Sciatic nerve (tissue), 2 donors: Measurements from ENCODE around the gene KATNA1. TPM values are rescaled to one million over a fixed set of nuclear protein-coding genes. Genes with fewer than 3 reads are reported as not detected.
A peak's percentile ranks its signal among the peaks of the same experiment; 100 is the strongest.

ENCODE experiments used
- ATAC-seq: fragments of 200-7000 bp; cut with Tn5 transposase; one replicate; pipeline ENCODE4 v1.9.1; 2020; ENCODE audit warnings: mild to moderate bottlenecking, moderate library complexity
- DNase-seq: peaks from one replicate; pipeline ENCODE4 v3.0.0-alpha.2; 2020; ENCODE audit warnings: low spot score
- intact Hi-C: fragments of 100-400 bp; cut with DNase I; formaldehyde crosslinking; loops from one replicate; pipeline ENCODE4 v1.14.2; 2022
- total RNA-seq: library from RNA; stranded (reverse); fragmentation: NEBNext Ultra II Directional; extraction: Animal tissue kit (Norgen Biotek cat#: 25700); gene quantifications from one replicate; pipeline ENCODE4 v1.2.1, GENCODE V29; 2021
- donor health status: DM: no; HTN: no; CAD: no.
- donor health status: DM: no; HTN: no; CAD: no.

The KATNA1 gene
- total RNA-seq, 1 donor from 2014 or later: 17.1 TPM

GRCh38 chr6:149627672-149628071 lies 20.8 kb downstream of the KATNA1 start:
- DNase-seq (no peak), ATAC-seq (no peak)
- intact Hi-C loops: no loop called here

DNA sequence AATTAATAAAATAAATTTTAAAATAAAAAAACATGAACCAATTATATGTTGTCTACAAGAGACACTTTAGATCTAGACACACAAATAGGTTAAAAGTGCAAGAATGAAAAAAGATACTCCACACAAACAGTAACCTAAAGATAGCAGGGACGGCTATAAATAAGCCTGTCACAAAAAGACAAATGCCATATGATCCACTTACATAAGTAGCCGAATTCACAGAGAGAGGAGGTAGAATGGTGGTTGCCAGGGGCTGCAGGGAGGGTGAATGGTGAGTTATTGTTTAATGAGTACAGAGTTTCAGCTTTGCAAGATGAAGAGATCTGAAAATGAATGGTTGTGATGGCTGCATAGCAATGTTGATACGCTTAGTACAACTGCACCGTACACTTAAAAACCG lies 32.7 kb downstream of the KATNA1 start:
- intact Hi-C loops: no loop called here
- ATAC-seq (no peak), DNase-seq (no peak)

DNA sequence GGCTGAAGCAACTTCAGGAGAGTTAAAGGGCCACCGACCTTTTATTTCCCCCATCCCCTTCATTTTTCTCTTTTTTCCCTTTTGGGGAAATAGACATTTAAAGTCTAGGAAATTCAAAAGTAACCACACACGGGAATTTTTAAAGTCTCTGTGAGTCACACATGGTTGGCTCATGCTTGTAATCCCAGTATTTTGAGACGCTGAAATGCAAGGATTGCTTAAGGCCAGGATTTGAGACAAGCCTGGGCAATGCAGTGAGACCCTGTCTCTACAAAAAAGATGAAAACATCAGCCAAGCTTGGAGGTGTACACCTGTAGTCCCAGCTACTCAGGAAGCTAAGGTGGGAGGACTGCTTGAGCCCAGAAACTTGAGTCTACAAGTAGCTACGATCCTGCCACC lies 34.2 kb downstream of the KATNA1 start:
- no peak for ATAC-seq
- intact Hi-C loops: no loop called here

DNA sequence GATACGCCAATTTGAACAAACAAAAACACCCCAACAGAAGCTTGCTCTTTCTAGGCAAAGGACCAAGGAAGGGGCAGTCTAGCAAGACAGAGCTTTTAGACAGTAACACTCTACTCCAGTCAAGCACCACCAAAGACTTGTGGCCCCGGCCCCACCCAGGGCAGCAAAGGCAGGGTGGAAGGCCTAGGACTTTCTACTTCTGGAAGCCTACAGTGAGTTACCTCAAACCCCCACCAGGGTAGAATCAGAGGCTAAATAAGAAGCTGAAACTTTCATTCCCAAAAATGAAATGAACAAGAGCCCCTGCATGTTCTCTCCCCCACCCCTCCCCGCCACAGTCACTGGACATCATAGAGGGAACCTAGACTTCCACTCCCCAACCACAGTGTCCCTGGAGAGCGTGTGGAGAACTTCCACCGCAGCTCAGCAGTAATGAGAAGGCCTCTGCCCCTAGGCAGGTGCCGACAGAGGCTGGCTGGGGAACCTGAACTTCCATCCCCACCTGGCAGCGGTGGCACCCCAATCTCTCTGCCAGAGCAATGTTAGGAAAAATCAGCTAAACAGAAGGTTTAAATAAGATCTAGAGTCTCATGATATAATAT lies 40.0 kb downstream of the KATNA1 start:
- no peak for ATAC-seq
- intact Hi-C loops: no loop called here
- DNase-seq: no peak

More for the DNA sequence above, 34.2 kb downstream of the KATNA1 start:
- no peak for DNase-seq

DNA sequence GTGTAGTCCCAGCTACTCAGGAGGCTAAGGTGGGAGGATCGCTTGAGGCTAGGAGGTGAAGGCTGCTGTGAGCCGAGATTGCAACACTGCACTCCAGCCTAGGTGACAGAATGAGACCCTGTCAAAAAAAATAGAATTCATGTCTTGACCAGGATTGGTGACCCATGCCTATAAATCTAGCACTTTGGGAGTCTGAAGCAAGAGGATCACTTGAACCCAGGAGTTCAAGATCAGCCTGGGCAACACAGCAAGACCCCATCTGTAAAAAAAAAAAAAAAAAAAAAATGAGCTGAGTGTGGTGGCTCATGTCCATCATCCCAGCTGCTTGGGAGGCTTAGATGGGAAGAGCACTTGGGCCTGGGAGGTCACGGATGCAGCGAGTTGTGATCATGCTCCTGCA lies 48.0 kb downstream of the KATNA1 start:
- DNase-seq: no peak
- no peak for ATAC-seq
- intact Hi-C loops: no loop called here

- ATAC-seq: no peak
- intact Hi-C loops: no loop called here
- DNase-seq: no peak
These were observed 55.1 kb downstream of the KATNA1 start for GRCh38 chr6:149593408-149593807.

DNA sequence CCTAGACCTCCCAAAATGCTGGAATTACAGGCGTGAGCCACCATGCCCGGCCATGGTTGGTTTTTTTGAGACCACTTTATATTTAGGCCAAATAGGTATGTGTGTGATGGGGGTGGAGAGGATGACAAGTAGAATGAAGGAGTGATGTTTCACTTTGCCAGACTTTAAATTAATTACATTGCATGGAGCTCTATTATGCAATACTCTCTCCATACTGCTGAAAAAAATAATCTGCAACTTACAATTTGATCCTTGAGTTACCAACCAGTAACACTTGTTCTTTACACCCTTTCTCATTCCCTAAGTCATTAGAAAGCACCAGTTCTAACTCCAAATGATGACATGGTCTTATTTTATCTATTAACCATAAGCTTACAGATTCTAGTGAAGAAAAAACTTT lies 55.5 kb downstream of the KATNA1 start:
- intact Hi-C loops: no loop called here
- no peak for ATAC-seq
- no peak for DNase-seq

DNA sequence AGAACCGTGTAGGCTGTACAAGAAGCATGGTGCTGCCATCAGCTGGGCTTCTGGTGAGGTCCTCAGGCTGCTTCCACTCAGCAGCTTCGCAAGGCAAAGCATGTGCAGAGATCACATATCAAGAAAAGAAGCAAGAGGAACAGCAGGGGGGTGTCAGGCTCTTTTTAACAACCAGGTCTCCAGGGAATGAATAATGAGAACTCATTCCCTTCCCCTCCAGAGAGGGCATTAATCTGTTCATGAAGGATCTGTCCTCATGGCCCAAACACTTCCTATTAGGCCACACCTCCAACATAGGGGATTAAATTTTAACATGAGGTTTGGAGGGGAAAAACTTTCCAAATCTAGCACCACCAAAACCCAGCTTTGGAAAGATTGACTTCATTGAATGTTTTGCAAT lies 62.4 kb downstream of the KATNA1 start:
- ATAC-seq (no peak), DNase-seq (no peak)
- intact Hi-C loops: no loop called here

DNA sequence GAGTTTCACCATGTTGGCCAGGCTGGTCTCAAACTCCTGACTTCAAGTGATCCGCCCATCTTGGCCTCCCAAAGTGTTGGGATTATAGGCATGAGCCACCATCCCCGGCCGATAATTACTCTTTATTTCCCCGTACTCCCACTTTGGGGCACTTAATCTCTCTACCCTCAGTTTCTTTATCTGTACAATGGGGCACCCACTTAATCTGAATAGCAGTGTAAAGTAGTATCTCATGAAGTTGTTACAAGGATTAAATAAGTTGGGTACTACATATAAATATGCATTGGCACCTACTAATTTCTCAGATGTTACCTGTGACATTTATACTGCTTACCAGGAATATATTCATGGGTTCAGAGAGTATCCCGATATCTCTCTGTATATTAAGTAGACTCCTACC lies 67.2 kb downstream of the KATNA1 start:
- intact Hi-C loops: no loop called here
- no peak for DNase-seq
- no peak for ATAC-seq

GRCh38 chr6:149580880-149581279 lies 67.6 kb downstream of the KATNA1 start:
- ATAC-seq: no peak
- no peak for DNase-seq
- intact Hi-C loops: no loop called here

DNA sequence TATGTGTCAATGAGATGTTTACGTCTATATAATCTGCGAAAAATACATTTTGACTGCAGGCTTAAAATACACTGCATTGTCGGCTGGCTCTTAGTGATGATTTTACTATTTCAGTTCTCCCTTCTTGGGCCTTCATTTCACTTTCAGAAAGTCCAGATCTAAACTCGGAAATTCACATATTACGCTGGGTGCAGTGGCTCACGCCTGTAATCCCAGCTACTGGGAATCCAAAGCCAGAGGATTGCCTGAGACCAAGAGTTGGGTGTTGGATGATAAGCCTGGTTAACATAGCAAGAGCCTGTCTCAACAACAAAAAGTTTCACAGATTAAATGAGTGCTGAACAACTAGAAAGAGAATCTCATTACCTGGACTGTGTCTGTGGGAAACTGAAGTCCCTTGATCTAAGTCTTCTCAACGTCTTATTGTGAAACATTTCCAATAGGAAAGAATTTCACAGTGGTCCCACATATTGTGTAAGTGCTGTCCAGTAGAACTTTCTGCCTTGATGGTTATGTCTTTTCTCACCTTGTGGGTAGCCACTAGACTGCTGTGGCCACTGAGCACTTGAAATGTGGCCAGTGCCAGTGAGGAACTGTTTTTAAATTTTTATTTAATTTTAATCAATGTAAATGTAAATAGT lies 80.4 kb downstream of the KATNA1 start:
- ATAC-seq (no peak), DNase-seq (no peak)
- intact Hi-C loops: no loop called here

GRCh38 chr6:149567194-149567586 lies 81.3 kb downstream of the KATNA1 start:
- intact Hi-C loops: no loop called here

DNA sequence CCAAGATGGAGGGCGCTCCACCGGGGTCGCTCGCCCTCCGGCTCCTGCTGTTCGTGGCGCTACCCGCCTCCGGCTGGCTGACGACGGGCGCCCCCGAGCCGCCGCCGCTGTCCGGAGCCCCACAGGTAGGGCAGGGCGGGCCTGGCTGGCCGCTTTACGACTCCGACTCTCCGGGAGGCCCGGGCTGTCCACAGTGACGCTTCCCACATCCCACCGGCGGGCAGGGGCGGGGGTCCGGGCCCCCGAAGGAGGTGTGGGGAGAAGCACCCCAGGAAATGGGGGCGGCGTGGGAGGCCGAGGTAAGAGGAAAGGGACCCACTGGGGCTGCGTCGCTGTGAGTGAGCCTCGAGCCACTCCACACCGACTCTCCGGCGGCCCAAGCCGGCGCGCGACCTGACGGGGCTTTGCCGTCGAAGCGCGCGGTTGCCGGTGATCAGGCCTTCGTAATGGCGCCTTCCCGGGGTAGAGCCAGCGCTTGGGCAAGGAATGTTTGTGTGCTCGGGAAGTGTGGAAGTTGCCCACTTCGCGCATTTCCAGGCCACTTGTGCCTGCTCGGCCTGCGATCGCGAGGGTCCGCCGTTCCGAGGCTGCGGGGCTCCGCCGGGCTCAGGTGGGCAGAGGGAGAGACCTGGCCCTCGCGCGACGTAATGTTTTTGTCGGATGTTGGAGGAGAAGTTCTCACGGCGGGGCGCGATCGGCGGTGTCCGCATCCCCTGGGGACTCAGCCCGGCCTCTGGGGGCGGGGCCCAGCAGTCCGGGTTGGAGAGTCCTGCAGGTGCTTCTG lies 81.9 kb downstream of the KATNA1 start:
- DNase-seq: peak; percentile 78
- intact Hi-C loops: no loop called here
- peak; percentile 53 for ATAC-seq

More at GRCh38 chr6:149567194-149567586, 81.3 kb downstream of the KATNA1 start:
- no peak for DNase-seq
- ATAC-seq: no peak

DNA sequence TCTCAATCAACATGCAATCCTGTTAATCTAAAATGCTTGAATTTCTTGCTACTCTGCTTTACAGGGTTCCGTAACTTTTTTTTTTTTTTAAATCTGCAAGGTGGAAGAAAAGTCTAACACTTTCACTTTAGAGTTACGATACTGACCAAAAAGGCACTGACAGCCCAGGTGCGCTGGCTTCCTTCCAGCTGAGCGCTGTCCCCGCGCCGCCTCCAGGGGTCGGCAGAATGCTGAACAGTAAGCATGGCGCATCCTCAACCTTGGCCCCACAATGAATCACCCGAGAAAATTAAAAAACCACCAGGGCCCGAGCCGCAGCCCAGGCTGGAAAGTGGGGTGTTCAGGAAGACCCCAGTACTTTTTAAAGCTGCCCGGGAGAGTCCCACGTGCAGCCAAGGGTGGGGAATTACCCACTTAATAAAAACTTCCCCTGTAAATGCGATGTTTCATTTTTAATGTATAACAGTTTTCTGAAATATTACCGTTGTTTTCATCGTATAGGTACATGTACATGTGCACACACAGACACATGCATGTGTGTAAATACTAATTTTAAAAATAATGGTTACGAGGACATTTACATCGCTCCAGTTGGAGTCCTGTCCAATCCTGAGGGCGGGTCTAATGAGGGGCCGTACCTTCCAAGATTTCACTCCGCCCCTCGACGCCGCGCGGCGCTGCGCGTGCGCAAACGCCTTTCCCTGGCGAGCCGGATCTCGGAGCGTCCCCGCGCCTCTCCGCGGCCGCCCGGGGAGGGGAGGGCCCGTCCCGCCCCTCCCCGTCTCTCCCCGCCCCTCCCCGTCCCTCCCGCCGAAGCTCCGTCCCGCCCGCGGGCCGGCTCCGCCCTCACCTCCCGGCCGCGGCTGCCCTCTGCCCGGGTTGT lies 82.7 kb downstream of the KATNA1 start, which contains the start of gene GINM1:
GINM1 (plus strand) TSS at position 849 of the 883 bp plus-strand sequence. CDS start 40 bp downstream, outside the sequence.
- intact Hi-C loops: no loop called here
- DNase-seq (peak; percentile 97), ATAC-seq (peak; percentile 98)

DNA sequence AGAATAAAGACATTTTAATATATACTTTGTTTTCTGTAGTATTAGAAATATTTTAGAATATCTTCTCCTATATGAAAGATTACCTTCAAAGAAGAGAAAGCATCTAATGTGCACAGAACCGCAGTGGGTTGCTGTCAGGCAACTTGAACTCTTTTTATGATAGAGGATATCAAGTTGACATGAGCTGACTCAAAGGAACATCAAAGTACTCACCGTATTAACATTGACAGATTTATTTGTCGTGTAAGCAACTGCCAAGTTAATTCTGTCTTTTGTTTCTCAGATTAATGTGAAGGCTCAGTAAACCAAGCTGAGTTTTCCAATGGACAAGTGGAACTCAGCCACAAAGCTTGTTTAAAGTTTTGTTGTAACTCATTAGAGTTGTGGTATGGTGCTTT lies 84.6 kb downstream of the KATNA1 start:
- DNase-seq (no peak), ATAC-seq (no peak)
- intact Hi-C loops: no loop called here

GRCh38 chr6:149563203-149563927 lies 85.1 kb downstream of the KATNA1 start:
- intact Hi-C loops: no loop called here
- ATAC-seq: no peak
- DNase-seq: no peak

DNA sequence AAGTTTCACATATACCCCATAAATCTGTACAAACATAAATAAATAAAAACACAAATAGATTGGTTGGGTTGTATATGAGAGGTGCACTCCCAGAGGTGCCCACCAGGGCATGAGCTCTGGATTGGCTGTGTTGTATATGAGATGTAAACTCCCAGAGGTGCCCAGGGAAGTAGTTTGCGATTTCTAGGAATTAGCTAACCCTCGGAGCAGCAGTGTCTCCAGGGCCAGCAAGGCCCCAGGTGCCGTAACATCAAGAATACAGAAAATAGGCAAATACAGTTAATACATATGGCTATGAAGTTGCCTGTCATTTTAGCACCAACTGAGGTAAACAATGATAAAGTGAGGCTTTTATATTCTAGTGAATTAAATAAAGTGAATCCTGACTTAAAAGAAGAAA lies 87.8 kb downstream of the KATNA1 start:
- DNase-seq (no peak), ATAC-seq (no peak)
- intact Hi-C loops: no loop called here

GRCh38 chr6:149559389-149559788 lies 89.1 kb downstream of the KATNA1 start:
- DNase-seq: no peak
- no peak for ATAC-seq
- intact Hi-C loops: no loop called here

DNA sequence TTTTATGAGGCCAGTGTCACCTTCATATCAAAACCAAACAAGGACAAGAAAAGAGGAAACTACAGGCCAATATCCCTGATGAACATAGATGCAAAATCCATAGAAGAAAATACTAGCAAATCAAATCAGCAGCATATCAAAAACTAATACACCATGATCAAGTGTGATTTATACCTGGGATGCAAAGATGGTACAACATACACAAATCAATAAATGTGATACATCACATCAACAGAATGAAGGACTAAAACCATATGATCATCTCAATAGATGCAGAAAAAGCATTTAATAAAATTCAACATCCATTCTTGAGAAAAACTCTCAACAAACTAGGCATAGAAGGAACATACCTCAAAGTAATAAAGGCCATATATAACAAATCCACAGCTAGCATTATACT lies 90.5 kb downstream of the KATNA1 start:
- ATAC-seq (no peak), DNase-seq (no peak)
- intact Hi-C loops: no loop called here
